ENCODE data around the gene PLA2G4E. TPM values are rescaled to one million over a fixed set of nuclear protein-coding genes. Genes with fewer than 3 reads are reported as not detected.

The PLA2G4E gene
- polyA plus RNA-seq, 2 of the 4 experiments (the other 2 are of a cell fraction): 0.01 TPM; not detected in 1

- no peak overlapping the region for H3K4me3 ChIP-seq
- TF ChIP-seq ZFP36 (IDR thresholded peaks at IDR 0.05; ENCODE audit: borderline replicate concordance, partially characterized antibody) (peak; percentile 48), RCOR1 (IDR thresholded peaks at IDR 0.05; ENCODE audit: low read depth, low read length) (no peak), KDM1A (IDR thresholded peaks at IDR 0.05; ENCODE audit: low read depth) (no peak)
- ChIA-PET POLR2A (no interaction called here), CTCF (interaction anchor here (1.7 kb wide), 1 partner anchor 16 kb away, joined by 4 read pairs; no protein-coding TSS in a partner anchor)
- no peak for FAIRE-seq
- WGBS (ENCODE audit: missing lambda C conversion rate): 80% methylated on average over 7 of the region's 7 CpGs
- H3K27ac ChIP-seq: no peak overlapping the region
- H3K4me2 ChIP-seq: no peak overlapping the region
- ATAC-seq: no peak
- 0 out of 3 replicates have a peak, but pooled peaks cover under 1% of the 10 kb centered on the region for H3K4me1 ChIP-seq
- DNase-seq (ENCODE audit: low read depth in 1 of 2, low spot score in 1 of 2): no peak
- H3K9me3 ChIP-seq: no peaks in the 10 kb centered on the region
Observed at GRCh38 chr15:41955100-41955499, 65.7 kb downstream of the PLA2G4E start.

DNA sequence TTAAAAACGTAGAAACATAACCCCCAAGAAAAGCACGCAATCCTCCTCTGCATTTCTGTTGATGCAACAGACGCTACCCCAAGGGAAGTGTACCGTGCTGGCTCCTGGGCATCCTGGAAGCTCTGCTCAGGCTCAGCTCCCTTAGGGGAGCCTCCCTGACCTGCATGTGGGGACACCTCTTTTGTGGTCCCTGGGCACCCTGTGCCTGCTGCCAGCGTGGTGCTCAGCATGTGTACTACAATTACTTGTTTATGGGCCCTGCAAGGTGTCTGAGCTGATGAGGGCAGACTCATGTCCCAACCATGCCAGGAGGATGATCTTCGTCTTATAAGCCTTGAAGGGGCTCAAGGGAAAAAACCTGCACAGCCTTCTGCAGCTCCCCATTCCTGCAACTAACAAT is 66.8 kb downstream of the PLA2G4E start:
- POLR2A ChIA-PET: no interaction called here

More for the DNA sequence above, 66.8 kb downstream of the PLA2G4E start:
- FAIRE-seq: no peak
- no peak for DNase-seq (ENCODE audit: low read depth in 1 of 2, low spot score in 1 of 2)
- Histone ChIP-seq H3K9me3 (no peaks in the 10 kb centered on the region), H3K4me3 (no peak overlapping the region), H3K4me1 (0 out of 3 replicates have a peak, but pooled peaks cover 5% of the 10 kb centered on the region), H3K27ac (no peak overlapping the region), H3K4me2 (no peak overlapping the region)
- ATAC-seq: no peak
- TF ChIP-seq, protein P1, sequence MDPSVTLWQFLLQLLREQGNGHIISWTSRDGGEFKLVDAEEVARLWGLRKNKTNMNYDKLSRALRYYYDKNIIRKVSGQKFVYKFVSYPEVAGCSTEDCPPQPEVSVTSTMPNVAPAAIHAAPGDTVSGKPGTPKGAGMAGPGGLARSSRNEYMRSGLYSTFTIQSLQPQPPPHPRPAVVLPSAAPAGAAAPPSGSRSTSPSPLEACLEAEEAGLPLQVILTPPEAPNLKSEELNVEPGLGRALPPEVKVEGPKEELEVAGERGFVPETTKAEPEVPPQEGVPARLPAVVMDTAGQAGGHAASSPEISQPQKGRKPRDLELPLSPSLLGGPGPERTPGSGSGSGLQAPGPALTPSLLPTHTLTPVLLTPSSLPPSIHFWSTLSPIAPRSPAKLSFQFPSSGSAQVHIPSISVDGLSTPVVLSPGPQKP (IDR thresholded peaks at IDR 0.05; ENCODE audit: low read depth, low read length): no peak
- TF ChIP-seq CBX8 (IDR thresholded peaks at IDR 0.05) (no peak), SREBF2 (IDR thresholded peaks at IDR 0.05) (no peak), MAFK (IDR thresholded peaks at IDR 0.05; ENCODE audit: partially characterized antibody) (no peak), ZC3H11A (IDR thresholded peaks at IDR 0.05) (no peak), EHF (CRISPR knock-in tag; IDR thresholded peaks at IDR 0.05) (no peak), CHD4 (IDR thresholded peaks at IDR 0.05; ENCODE audit: borderline replicate concordance) (no peak), MYC (IDR thresholded peaks at IDR 0.05; ENCODE audit: borderline replicate concordance, low read length) (no peak), POLR2AphosphoS2 (conservative IDR thresholded peaks at IDR 0.05; ENCODE audit: low read length) (no peak), FOSB (CRISPR knock-in tag; IDR thresholded peaks at IDR 0.05) (no peak), KDM1A (IDR thresholded peaks at IDR 0.05; ENCODE audit: low read depth) (no peak), GATA3 (IDR thresholded peaks at IDR 0.05; ENCODE audit: borderline replicate concordance) (no peak), RARB (CRISPR knock-in tag; IDR thresholded peaks at IDR 0.05) (no peak)
- TF ChIP-seq, protein P2, sequence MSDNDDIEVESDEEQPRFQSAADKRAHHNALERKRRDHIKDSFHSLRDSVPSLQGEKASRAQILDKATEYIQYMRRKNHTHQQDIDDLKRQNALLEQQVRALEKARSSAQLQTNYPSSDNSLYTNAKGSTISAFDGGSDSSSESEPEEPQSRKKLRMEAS (IDR thresholded peaks at IDR 0.05): no peak
- TF ChIP-seq, protein P3, sequence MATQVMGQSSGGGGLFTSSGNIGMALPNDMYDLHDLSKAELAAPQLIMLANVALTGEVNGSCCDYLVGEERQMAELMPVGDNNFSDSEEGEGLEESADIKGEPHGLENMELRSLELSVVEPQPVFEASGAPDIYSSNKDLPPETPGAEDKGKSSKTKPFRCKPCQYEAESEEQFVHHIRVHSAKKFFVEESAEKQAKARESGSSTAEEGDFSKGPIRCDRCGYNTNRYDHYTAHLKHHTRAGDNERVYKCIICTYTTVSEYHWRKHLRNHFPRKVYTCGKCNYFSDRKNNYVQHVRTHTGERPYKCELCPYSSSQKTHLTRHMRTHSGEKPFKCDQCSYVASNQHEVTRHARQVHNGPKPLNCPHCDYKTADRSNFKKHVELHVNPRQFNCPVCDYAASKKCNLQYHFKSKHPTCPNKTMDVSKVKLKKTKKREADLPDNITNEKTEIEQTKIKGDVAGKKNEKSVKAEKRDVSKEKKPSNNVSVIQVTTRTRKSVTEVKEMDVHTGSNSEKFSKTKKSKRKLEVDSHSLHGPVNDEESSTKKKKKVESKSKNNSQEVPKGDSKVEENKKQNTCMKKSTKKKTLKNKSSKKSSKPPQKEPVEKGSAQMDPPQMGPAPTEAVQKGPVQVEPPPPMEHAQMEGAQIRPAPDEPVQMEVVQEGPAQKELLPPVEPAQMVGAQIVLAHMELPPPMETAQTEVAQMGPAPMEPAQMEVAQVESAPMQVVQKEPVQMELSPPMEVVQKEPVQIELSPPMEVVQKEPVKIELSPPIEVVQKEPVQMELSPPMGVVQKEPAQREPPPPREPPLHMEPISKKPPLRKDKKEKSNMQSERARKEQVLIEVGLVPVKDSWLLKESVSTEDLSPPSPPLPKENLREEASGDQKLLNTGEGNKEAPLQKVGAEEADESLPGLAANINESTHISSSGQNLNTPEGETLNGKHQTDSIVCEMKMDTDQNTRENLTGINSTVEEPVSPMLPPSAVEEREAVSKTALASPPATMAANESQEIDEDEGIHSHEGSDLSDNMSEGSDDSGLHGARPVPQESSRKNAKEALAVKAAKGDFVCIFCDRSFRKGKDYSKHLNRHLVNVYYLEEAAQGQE (IDR thresholded peaks at IDR 0.05): no peak
- TF ChIP-seq, protein P4, sequence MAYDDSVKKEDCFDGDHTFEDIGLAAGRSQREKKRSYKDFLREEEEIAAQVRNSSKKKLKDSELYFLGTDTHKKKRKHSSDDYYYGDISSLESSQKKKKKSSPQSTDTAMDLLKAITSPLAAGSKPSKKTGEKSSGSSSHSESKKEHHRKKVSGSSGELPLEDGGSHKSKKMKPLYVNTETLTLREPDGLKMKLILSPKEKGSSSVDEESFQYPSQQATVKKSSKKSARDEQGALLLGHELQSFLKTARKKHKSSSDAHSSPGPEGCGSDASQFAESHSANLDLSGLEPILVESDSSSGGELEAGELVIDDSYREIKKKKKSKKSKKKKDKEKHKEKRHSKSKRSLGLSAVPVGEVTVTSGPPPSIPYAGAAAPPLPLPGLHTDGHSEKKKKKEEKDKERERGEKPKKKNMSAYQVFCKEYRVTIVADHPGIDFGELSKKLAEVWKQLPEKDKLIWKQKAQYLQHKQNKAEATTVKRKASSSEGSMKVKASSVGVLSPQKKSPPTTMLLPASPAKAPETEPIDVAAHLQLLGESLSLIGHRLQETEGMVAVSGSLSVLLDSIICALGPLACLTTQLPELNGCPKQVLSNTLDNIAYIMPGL (CRISPR knock-in tag; IDR thresholded peaks at IDR 0.05; ENCODE audit: borderline replicate concordance): no peak
- WGBS (ENCODE audit: missing lambda C conversion rate): 84% methylated on average over 6 of the region's 6 CpGs
- CTCF ChIA-PET: interaction anchor here (0.8 to 1.8 kb wide), 4 partner anchors 10 to 130 kb away, joined by 3 to 8 read pairs (median 4); partner anchors contain the start of gene EHD4
